GM13977 (cell line): ENCODE measurements around the gene MARCHF9.
A peak's percentile ranks its signal among the peaks of the same experiment; 100 is the strongest.

ENCODE experiments used
- DNase-seq: peaks from one replicate; pipeline ENCODE4 v3.0.0; 2012; ENCODE audit warnings: low spot score
- in situ Hi-C: fragments of 300-500 bp; cut with MboI; formaldehyde crosslinking; loops from one replicate; pipeline ENCODE4 v1.12.0; 2022; ENCODE audit warnings: low sequenced_read_pairs, low pct_unique_long_range_greater_than_20kb, mixed read lengths, inconsistent platforms; ENCODE audit not compliant: unreplicated experiment
- TF ChIP-seq, protein P1 (sequence below): IDR thresholded peaks from 2 replicates; pipeline ENCODE4 v1.5.1; 2012; ENCODE audit warnings: mild to moderate bottlenecking, control low read depth; ENCODE audit not compliant: insufficient read depth; ENCODE audit errors: extremely low read depth, missing control alignments

MARCHF9 gene

GRCh38 chr12:57739387-57739786, 15.5 kb upstream of the MARCHF9 start:
- in situ Hi-C loops, result no loop called here
- TF ChIP-seq, protein P1, sequence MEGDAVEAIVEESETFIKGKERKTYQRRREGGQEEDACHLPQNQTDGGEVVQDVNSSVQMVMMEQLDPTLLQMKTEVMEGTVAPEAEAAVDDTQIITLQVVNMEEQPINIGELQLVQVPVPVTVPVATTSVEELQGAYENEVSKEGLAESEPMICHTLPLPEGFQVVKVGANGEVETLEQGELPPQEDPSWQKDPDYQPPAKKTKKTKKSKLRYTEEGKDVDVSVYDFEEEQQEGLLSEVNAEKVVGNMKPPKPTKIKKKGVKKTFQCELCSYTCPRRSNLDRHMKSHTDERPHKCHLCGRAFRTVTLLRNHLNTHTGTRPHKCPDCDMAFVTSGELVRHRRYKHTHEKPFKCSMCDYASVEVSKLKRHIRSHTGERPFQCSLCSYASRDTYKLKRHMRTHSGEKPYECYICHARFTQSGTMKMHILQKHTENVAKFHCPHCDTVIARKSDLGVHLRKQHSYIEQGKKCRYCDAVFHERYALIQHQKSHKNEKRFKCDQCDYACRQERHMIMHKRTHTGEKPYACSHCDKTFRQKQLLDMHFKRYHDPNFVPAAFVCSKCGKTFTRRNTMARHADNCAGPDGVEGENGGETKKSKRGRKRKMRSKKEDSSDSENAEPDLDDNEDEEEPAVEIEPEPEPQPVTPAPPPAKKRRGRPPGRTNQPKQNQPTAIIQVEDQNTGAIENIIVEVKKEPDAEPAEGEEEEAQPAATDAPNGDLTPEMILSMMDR, result no peak
- DNase-seq, result no peak

DNA sequence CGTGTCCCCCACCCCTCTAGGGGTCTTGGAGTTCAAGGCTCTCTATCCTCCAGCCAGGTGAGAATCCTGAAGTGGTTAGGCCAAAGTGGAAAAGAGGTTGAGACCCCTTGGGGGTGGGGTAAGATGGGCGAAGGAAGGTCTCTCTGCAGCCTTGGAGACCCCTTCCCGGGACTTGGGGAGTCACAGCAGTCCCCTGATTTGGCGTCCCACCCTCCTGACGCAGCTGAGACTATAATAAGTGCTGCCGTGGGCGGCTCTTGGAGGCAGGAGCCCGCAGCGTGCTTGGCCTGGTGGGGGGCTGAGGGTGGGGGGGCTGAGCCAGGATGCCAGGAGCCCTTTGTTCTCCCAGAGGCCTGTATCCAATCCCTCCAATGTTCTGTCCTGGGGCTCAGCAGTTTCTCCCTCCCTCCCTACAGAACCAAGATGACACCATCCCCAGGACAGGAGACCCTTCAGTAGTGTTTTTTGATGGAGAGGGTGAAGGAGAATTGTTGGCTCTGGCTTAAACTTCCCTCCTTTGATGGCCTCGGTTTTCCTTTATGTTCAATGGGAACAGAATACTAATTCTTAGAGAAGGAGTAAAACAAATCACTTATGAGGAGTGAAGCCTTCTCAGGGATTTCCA, 14.9 kb upstream of the MARCHF9 start:
- TF ChIP-seq, protein P1, result no peak

GRCh38 chr12:57740656-57741412, 14.1 kb upstream of the MARCHF9 start:
- DNase-seq, result peak; percentile 81
- in situ Hi-C loops, result no loop called here
- TF ChIP-seq, protein P1, result no peak

More for the DNA sequence above, 14.9 kb upstream of the MARCHF9 start:
- no peak for DNase-seq
- in situ Hi-C loops, result no loop called here

DNA sequence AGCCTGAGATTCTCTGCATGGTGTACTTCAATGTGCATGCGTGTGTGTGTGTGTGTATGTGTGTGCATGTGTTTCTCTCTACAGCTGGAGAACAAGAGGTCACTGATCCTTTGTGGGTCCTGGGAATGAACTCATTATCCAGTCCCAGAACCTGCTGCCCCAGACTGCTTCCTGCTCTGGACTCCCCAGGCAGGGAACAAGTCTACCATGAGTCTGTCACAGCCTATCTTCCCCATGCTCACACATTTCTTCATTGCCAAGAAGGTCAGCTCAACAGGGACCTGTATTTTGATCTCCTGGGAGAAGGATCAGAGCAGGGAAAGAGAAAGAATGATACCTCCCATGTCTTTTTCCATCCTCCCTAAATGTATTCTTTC, 13.5 kb upstream of the MARCHF9 start:
- TF ChIP-seq, protein P1, result no peak
- in situ Hi-C loops, result no loop called here
- DNase-seq, result no peak

GRCh38 chr12:57741844-57742738, 12.8 kb upstream of the MARCHF9 start:
- TF ChIP-seq, protein P1, result peak; percentile 53
- in situ Hi-C loops, result no loop called here
- peak; percentile 79 for DNase-seq

DNA sequence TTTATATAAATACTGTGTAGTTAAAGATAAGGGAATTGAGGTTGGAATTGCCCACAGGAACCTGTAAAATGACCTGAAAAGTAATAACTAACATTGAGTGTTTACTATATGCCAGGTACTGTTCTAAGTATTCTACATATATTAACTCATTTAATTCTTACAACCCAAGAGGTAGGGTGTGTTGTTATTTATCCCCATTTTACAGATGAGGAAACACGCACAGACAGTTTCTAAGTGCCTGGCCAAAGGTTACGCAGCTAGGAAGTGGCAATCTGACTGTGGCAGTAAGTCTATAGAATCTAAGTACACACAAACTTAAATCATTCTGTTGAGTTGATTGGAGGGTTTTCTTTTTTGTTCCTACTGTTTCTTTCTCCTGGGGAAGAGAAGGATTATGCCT, 11.1 kb upstream of the MARCHF9 start:
- DNase-seq, result no peak
- TF ChIP-seq, protein P1, result no peak
- in situ Hi-C loops, result no loop called here
